HG03175 (cell line): ENCODE data around the gene RPL13.
"Not testable (repeated sequence)": the region's sequence is repeated elsewhere in the genome, so short reads cannot be mapped to it uniquely, and the experiment has no call there.

Experiments used
- ATAC-seq: cut with Tn5 transposase; IDR thresholded peaks from one replicate; pipeline ENCODE4 v1.9.1; 2021; ENCODE audit warnings: mild to moderate bottlenecking, moderate library complexity; ENCODE audit not compliant: unreplicated experiment

RPL13 gene

DNA sequence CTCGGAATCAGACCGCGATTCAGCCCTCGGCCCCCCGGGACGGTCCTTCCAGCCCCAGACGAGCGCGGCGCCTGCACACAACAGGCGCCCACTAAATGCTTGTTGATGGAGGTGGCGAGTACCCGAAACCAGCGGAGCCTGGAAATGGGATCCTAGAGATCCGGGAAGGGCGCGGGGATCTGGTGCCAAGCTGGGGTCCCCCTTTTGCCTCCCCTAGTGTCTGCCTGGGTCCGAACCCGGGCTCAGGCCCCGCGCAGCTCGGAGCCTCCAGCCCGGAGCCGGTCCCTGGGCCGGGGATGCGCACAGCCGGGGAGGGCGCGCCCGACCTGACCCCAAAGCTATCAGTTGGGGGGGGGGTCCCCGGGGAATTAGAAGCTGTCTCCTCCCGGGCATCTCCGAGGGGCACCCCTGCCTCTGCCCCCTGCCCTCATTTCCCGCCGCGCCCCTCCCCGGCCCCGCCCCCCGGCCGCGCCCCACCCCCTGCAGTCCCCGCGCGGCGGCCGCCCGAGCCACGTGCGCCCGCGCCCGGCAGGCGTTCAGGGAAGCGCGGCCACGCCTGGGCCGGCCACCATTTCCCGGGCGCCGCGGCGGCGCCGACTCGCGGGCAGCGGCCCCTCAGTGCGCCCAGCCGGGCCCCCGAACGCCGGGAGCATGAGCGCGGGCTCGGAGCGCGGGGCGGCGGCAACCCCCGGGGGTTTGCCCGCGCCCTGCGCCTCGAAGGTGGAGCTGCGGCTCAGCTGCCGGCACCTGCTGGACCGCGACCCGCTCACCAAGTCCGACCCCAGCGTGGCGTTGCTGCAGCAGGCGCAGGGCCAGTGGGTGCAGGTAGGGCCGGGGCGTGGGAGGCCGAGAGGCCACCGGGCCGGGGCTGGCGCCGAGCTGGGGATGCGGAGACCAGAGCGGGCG lies 15.0 kb downstream of the RPL13 start, which contains the start of gene CPNE7:
TSS of gene CPNE7 (plus strand) at position 512 of the 906 bp plus-strand sequence. CDS start at position 652, 140 bp downstream.
- no peak for ATAC-seq

DNA sequence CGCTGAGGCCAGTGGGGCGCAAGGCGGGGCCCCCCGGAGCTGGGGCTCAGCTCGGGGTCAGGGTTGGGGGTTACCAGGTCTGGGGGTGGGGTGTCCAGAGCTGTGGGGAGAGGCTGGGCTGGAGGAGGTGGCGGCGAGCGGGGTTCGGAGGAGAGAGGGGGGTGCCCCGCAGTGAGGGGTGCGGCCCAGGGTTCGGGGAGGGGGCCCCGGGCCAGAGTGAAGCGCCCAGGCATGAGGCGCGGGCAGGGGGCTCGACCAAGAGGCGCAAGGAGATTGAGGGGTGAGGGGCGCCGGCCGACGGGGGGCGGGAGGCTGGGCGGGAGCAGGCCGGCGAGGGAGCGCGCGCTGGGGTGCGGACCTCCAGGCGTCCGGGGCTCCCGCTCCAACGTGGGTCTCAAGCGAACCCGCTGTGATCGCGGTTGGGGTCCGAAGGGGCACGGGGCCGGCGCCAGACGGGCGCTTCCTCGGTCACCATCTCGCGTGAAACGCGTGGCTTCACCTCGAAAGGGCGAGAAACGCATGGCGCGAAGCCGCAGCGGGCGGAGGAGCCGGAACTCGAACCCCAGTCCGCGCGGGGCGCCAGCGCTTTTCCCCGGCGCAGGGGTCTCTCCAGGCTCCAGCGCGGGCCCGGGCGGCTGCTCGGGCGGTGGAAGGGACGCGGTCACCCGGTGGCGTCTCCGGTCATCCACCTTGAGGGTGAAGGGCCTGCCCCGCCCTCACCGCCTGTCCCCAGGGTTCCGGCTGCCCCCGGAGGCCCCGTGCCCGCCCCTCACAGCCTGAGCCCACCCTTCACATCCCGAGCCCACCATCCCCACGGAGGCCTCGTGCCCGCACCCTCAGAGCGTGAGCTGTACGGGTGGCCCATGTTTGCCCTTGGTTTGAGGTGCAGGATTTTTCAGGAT lies 15.9 kb downstream of the RPL13 start:
- ATAC-seq: no peak

DNA sequence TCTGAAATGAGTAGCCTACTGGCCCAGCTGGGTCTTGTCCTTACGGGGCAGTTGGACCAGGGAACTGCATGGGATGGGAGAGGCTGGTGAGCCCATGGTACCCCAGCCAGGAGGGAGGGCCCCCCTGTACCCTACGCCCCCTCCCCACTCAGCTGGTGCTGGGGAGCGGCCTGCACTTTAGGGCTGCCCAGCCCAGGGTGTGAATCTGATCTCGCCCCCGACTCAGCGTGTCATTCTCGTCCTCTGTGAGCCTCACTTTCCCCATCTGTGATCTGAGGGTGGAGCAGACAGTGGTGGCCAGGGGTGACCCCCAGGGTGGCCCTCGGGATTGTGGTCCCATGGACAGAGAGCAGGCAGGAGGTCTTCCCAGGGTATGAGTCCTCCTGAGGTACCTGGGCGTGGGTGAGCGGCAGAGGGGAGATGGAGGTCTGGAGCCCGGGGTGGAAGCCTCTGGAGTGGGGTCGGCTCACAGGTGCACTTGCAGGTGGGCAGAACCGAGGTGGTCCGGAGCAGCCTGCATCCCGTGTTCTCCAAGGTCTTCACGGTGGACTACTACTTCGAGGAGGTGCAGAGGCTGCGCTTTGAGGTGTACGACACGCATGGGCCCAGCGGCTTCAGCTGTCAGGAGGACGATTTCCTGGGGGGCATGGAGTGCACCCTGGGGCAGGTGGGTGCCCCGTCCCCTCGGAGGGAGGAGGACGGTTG lies 16.7 kb downstream of the RPL13 start:
- no peak for ATAC-seq

DNA sequence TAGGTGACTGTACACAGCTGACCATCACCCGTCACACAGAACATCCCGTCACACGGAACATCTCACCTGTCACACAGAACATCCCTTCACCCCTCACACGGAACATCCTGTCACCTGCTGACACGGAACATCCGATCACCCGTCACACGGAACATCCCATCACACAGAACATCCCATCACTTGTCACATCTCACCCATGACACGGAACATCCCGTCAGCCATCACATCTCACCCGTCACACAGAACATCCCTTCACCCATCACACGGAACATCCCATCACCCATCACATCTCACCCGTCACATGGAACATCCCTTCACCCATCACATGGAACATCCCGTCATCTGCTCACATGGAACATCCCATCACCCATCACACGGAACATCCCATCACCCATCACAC lies 18.9 kb downstream of the RPL13 start:
- ATAC-seq: no peak

DNA sequence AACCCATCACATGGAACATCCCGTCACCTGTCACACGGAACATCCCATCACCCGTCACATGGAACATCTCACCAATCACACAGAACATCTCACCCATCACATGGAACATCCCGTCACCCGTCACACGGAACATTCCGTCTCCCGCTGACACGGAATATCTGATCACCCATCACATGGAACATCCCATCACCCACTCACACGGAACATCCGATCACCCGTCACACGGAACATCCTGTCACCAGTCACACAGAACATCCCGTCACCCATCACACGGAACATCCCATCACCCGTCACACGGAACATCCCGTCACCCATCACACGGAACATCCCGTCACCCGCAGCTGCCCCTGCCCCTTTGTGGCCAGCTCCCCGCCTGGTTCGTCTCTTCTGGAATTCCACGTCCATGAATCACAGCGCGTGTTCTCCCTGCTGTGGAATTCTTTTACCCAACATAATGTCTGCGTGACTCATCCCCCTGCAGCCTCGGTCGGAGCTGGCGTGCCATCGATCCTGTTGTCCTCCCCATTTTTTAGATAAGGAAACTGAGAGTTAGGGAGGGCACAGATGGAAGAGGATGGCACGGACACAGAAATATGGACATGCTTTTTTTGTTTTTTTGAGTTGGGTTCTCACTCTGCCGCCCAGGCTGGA lies 20.7 kb downstream of the RPL13 start:
- no peak for ATAC-seq

DNA sequence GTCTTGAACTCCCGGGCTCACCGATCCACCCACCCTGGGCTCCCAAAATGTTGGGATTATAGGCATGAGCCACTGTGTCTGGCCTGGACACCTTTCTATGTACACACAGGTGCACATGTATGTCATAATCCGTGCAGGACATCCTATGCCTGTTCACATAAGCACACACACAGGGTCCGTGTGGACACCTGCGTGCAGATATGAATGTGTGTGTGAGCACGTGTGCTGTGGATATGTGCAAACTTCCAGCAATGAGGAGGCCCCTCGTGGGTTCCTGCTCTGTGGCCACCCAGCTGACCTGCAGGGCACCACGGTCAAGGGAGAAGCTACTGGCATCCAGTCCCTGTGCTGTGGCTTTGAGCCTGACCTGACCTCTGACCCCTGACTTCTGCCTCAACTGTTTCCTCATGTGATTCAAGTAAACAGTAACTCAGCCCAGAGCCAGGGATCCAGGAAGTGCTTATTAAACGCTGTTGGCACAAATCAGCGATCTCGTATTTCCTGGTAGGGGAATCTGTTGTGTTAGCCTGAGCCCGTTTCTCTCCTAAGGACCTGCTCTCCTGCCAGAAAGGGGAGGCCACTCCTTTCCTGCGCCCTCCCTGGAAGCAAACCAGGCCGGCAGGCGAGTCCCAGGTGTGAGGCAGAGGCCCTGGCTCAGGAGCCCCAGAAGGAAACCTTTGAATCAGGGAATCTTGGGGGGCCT lies 21.5 kb downstream of the RPL13 start:
- ATAC-seq: no peak

DNA sequence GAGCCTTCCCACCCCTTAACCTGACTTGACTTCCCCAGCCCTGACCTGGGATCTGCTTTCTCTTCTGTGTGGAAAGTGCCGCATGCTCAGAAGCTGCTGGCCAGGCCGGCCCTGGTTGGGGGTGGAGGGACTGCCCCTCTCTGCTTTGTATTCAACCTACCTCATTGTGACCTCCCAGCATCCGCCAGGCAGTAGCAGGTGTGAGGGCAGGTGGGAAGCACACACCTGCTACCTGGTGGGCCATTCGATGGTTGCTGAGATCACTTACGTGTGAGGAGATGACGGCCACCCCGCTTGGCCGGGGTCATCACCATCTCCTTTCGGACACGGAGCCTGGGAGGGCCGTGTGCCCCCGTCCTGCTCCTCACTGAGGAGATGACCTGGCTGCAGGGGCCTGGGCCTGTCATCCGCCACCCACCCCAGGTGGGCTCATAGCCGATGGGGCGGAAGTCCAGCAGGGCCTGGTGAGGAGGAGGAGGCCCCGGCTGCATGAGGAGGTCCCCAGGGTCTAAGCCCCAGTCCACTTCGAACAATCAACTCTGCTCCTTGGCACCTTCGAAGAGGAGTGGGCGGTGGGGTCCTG lies 22.2 kb downstream of the RPL13 start:
- ATAC-seq: no peak

DNA sequence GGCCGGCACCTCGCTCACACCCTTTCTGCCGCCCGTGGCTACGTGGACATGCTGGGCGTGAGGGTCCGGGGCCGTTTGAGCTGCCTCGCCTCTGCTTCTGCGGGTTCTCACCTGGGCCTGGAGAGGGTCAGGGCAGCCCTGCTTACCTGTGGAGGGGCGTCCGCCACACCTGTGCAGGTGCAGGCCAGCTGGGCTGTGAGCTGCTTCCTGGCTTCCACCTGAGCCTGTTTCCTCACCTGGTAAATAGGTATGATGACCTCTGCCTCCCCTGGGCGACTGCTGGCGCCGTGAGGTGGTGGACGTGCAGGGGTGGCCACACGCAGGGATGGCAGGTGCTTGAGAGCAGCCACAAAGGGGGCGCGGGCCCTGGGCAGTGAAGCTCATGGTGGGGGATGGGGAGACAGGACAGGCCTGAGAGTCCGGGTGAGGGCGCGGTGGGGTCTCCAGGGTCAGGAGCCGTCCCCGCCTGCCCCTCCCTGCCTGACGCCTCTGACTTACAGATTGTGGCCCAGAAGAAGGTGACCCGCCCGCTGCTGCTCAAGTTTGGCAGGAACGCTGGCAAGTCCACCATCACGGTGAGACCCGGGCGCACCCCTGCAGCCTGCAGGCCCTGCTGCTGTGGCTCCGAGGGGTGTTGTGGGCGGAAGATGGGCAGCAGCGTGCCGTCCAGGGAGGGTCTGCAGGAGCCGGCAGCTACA lies 22.9 kb downstream of the RPL13 start:
- ATAC-seq: no peak

DNA sequence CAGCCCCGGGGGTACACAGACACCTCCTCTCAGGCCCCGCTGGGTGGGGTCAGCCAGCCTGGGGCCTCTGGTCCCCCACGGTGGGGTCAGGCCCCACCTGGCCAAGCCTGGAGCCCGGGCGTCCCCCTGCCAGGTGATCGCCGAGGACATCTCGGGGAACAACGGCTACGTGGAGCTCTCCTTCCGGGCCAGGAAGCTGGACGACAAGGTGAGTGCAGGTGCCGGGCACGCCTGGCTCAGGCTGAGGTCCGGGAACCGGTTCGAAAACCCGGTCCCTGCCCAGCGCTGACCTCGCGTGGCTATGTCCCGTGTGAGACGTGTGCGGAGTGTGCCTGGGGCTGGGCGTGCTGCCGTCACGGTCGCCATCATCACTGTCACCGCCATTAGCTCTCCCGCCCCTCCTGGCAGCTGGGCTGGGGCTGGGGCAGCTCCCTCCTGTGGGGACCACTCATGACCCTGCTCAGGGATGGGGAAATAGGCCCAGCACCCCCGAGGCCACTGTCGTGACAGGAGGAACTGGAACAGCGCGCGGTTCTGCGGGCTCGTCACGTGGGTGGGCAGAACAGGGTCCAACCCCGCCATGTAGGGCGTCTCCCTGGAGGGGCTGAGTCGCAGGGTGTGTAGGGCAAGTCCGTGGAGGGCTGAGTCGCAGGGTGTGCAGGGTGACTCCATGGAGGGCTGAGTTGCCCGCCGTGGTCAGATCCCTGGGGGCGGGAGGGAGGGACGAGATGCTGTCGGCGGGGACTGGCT lies 23.6 kb downstream of the RPL13 start:
- no peak for ATAC-seq

DNA sequence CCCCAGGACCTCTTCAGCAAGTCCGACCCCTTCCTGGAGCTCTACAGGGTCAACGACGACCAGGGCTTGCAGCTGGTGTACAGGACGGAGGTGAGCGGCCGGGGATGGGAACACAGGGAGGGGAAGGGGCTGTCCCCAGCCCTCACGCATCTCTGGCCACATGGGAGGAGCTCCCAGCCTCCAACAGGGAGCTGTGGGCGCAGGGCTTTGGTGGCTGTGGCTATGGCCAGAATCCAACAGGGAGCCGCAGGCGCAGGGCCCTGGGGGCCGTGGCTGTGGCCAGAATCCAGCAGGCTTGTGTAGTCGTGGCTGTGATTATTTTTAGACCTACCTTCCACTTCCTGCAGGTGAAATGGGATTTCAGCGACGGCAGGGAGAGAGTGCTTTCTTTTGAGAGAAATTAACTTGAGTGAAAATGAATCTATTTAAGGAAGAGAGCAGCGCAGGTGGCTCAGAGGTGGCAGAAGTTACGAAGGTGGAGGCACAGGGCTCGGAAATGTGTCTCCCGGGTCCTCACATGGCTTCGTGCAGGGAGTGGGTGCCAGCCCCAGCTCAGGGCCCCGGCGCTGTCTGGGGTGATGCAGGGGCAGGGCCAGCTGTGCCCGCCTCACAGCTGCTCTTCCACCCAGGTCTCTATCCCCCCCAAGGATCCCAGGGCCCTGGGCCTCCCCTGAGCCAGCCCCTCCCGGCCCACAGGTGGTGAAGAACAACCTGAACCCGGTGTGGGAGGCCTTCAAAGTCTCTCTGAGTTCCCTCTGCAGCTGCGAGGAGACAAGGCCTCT lies 24.5 kb downstream of the RPL13 start:
- no peak for ATAC-seq

DNA sequence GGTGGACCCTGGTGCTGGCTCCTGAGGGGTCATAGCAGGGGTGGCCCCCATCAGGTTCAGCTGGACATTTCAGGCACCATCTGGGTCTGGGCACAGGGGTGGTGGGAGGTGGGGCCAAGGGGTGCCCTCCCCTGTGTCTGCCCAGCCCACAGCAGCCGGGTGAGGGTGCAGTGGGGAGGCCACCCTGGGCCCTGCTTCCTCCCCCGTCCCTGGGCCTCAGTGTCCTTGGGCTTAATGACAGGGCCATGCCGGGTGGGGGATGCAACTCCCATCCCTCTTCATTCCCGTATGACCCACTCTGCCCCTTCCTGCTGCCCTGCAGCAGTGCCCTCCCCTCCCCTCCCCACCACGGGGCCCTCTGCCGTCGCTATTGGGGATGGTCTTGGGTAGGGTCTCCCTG lies 25.7 kb downstream of the RPL13 start:
- ATAC-seq: no peak

DNA sequence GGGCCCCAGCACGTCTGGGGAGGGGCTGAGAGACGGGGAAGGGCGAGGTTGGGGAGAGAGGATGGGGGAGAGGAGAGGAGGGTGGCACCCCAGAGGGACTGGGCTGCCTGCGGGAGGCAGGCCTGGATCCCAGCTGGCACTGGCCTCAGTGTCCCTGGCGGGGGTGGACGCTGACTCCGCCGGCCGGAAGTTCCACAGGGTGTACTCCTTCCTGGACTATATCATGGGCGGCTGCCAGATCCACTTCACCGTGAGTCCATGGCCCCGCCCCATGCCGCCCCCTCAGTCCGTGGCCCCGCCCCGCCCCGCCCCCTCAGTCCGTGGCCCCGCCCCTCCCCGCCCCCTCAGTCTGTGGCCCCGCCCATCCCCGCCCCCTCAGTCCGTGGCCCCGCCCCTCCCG lies 26.4 kb downstream of the RPL13 start:
- ATAC-seq: no peak

DNA sequence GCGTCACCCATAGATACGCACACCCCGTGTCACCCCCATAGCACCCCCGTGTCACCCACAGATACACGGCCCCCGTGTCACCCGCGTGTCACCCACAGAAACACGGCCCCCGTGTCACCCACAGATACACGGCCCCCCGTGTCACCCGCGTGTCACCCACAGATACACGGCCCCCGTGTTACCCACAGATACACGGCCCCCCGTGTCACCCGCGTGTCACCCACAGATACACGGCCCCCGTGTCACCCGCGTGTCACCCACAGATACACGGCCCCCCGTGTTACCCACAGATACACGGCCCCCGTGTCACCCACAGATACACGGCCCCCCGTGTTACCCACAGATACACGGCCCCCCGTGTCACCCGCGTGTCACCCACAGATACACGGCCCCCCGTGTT lies 27.2 kb downstream of the RPL13 start:
- ATAC-seq: not testable (repeated sequence)

DNA sequence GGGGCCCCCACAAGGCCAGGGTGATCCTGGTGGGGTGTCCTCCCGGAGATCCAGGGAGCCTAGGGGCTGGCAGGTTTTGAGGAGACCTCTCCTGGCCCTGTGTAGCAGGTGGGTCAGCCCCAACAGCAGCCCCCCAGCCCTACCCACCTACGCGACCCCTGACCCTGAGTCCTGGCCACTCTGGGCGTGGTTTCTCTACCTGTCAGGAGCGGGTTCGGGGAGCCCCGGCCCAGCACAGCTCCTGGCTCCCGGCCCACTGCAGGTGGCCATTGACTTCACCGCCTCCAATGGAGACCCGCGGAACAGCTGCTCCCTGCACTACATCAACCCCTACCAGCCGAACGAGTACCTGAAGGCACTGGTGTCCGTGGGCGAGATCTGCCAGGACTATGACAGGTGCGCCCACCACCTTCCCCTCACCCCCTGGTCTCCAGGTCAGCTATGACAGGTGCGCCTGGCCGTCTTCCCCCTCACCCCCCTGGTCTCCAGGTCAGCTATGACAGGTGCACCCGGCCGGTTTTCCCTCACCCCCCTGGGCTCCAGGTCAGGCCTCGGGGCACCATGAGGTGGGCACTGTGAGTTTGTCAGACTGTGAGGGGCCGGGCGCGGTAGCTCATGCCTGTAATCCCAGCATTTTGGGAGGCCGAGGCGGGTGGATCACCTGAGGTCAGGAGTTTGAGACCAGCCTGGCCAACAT lies 28.1 kb downstream of the RPL13 start:
- no peak for ATAC-seq

DNA sequence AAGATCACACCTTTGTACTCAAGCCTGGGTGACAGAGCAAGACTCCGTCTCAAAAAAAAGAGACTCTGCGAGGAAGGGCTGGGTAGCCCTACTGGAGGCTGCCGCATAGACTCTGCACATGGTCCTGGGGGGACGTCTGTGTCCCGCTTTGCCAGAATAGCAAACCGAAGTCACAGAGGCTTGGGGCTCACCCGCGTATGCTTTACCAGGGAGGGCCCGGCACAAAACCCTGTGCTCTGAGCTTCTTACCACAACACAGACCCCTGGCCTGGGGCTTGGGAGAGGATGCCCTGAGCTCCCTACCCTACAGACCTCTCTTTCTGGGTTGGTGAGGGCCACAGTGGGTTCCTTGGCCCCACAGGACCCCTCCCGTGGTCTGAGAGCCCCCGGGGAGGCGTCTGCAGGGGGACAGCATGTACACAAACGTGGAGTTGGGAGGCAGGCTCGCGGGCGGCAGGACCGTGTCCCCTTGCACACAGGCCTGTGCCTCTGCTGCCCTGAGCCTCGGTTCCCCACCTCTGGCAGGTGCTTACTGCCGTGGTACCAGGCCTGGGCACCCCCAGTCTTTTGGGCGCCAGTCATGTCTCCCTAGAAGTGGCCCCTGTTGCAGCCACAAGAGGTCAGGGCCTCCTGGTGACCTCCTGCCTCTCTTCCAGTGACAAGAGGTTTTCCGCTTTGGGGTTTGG lies 28.9 kb downstream of the RPL13 start:
- ATAC-seq: no peak

DNA sequence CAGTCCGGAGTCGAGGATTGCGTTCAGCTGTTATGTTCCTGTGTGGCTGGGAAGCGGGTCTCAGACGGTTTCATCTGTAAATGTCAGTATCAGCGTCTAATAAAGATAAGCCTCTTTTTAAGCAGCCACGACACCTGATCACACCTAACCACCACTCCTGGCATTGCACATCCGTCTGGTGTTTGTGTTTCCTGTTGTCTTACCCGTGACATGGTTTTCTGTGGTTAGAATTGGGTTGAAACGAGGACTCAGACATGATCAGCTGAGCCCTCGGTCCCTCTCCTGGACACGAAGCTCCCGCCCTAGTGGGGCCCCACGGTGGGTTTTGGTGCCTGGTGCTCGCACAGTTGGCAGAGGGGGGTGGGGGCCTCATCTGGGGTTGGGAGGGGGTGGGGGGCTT lies 33.4 kb downstream of the RPL13 start:
- ATAC-seq: no peak
